Keratinocyte (primary cell): ENCODE results near the gene TGFBR1. TPM values are rescaled to one million over a fixed set of nuclear protein-coding genes. Genes with fewer than 3 reads are reported as not detected.

Experiments used
- DNase-seq: peaks from one replicate; pipeline ENCODE4 v3.0.0-alpha.2; 2011; ENCODE audit warnings: low read depth, missing footprints, low spot score
- FAIRE-seq: peaks from 2 replicates; lab custom pipeline; 2011; peaks lifted over from hg19 to GRCh38; lab: Jason Lieb, UNC
- H2AFZ ChIP-seq: 2 replicates; pipeline ENCODE4 v1.6.0; 2012; ENCODE audit warnings: low read length, control low read depth, inconsistent platforms; ENCODE audit not compliant: control insufficient read depth
- H3K27ac ChIP-seq: 2 replicates; pipeline ENCODE4 v1.5.1; 2011; ENCODE audit warnings: low read length; ENCODE audit not compliant: control insufficient read depth, insufficient read depth
- H3K27me3 ChIP-seq: 3 replicates; pipeline ENCODE4 v1.6.0; 2011; ENCODE audit warnings: low read length; ENCODE audit not compliant: control insufficient read depth, insufficient read depth; ENCODE audit errors: extremely low read depth
- H3K36me3 ChIP-seq, 2 experiments: 2 replicates in 1 of 2; 3 replicates in 1 of 2; pipeline ENCODE4 v1.5.1; 2011; ENCODE audit warnings: low read length in 2 of 2, mild to moderate bottlenecking in 1 of 2; ENCODE audit not compliant: control insufficient read depth in 2 of 2, insufficient read depth in 2 of 2; ENCODE audit errors: extremely low read depth in 1 of 2
- H3K4me1 ChIP-seq: 3 replicates; pipeline ENCODE4 v1.5.1; 2011; ENCODE audit warnings: low read length; ENCODE audit not compliant: control insufficient read depth, insufficient read depth; ENCODE audit errors: extremely low read depth
- H3K4me2 ChIP-seq: 3 replicates; pipeline ENCODE4 v1.6.0; 2011; ENCODE audit warnings: low read depth, low read length; ENCODE audit not compliant: control insufficient read depth, insufficient read depth; ENCODE audit errors: extremely low read depth
- H3K4me3 ChIP-seq, 3 experiments: fragments of 200-600 bp in 1 of 3; sonication (generic) in 1 of 3; 2 replicates in 2 of 3; 3 replicates in 1 of 3; pipeline ENCODE4 v1.5.1; 2011 to 2016; ENCODE audit warnings: low read length in 3 of 3, mild to moderate bottlenecking in 3 of 3, control low read depth in 2 of 3, inconsistent platforms in 1 of 3, low read depth in 1 of 3, mixed read lengths in 1 of 3, mixed run types in 1 of 3, moderate library complexity in 1 of 3; ENCODE audit not compliant: control insufficient read depth in 2 of 3, insufficient read depth in 2 of 3; ENCODE audit errors: extremely low read depth in 1 of 3
- H3K79me2 ChIP-seq: 2 replicates; pipeline ENCODE4 v1.6.0; 2012; ENCODE audit warnings: low read length; ENCODE audit not compliant: control insufficient read depth, insufficient read depth
- H3K9ac ChIP-seq: 3 replicates; pipeline ENCODE4 v1.6.0; 2011; ENCODE audit warnings: low read length; ENCODE audit not compliant: control insufficient read depth, insufficient read depth; ENCODE audit errors: extremely low read depth
- H3K9me1 ChIP-seq: 3 replicates; pipeline ENCODE4 v1.6.0; 2011; ENCODE audit warnings: low read length; ENCODE audit not compliant: control insufficient read depth, insufficient read depth; ENCODE audit errors: extremely low read depth
- H3K9me3 ChIP-seq: 2 replicates; pipeline ENCODE4 v1.5.1; 2012; ENCODE audit warnings: low read depth, low read length; ENCODE audit not compliant: control insufficient read depth
- H4K20me1 ChIP-seq: 3 replicates; pipeline ENCODE4 v1.6.0; 2011; ENCODE audit warnings: low read length; ENCODE audit not compliant: control insufficient read depth, insufficient read depth; ENCODE audit errors: extremely low read depth
- EZH2 ChIP-seq: IDR thresholded peaks from one replicate; pipeline ENCODE4 v1.6.1; 2012; ENCODE audit warnings: inconsistent platforms, mild to moderate bottlenecking, low read length, moderate library complexity
- dilution Hi-C: fragments of 300-500 bp; cut with MboI; formaldehyde crosslinking; loops from one replicate; pipeline ENCODE4 v1.7.0; 2020; ENCODE audit warnings: low sequenced_read_pairs; ENCODE audit not compliant: extremely low pct_ligation_motif_present
- polyA plus RNA-seq, 5 experiments: library from polyadenylated mRNA; depleted of rRNA in 3 of 5; stranded (reverse) in 3 of 5; stranded (forward) in 1 of 5; unstranded in 1 of 5; fragments of >200 nt; gene quantifications; 1 replicate in 1 of 5; 2 replicates in 3 of 5; 3 replicates in 1 of 5; pipeline versions ENCODE4 v1.2.1 to v1.2.3, GENCODE V29; 2011 to 2012; ENCODE audit warnings: missing spikeins in 2 of 5, low read depth in 1 of 5, low replicate concordance in 1 of 5
- TF ChIP-seq, protein P1 (sequence below), 3 experiments: IDR thresholded peaks in 1 of 3; conservative IDR thresholded peaks in 1 of 3; optimal IDR thresholded peaks in 1 of 3; 2 replicates in 2 of 3; 3 replicates in 1 of 3; pipeline versions ENCODE3 to v1.5.1; 2011; ENCODE audit warnings: low read length in 3 of 3, mild to moderate bottlenecking in 3 of 3, moderate library complexity in 2 of 3, control low read depth in 1 of 3, inconsistent platforms in 1 of 3; ENCODE audit not compliant: insufficient read depth in 2 of 3; ENCODE audit errors: extremely low read depth in 1 of 3

The TGFBR1 gene
- polyA plus RNA-seq, 1 donor (not counting 4 experiments of a cell fraction or from before 2014, with no cell fraction given) = 55.0 TPM

DNA sequence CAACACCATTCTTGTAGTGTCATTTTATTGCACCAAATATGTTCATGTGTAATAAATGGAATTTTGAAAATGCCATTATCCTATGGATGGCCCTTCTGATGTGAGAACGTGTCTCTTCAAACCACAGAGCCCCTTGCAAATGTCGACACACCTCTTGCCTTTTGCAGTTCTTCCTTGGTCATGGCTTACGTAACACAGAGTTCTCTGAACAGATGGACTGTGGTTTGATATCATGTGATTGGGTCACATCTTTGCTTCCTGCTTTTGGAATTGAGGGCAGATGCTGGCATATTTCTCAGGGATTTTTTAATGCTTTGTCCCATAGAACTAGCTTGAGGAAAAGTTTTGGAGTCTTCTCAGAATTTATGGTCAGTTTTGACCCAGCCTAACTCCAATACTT lies 4.6 kb downstream of the TGFBR1 start:
- H4K20me1 ChIP-seq = peaks cover 2% of the 10 kb centered on the region
- no peak overlapping the region for H3K9ac ChIP-seq
- H3K4me2 ChIP-seq = no peak overlapping the region
- no peaks in the 10 kb centered on the region for H3K9me3 ChIP-seq
- TF ChIP-seq EZH2 = no peak
- TF ChIP-seq, protein P1, sequence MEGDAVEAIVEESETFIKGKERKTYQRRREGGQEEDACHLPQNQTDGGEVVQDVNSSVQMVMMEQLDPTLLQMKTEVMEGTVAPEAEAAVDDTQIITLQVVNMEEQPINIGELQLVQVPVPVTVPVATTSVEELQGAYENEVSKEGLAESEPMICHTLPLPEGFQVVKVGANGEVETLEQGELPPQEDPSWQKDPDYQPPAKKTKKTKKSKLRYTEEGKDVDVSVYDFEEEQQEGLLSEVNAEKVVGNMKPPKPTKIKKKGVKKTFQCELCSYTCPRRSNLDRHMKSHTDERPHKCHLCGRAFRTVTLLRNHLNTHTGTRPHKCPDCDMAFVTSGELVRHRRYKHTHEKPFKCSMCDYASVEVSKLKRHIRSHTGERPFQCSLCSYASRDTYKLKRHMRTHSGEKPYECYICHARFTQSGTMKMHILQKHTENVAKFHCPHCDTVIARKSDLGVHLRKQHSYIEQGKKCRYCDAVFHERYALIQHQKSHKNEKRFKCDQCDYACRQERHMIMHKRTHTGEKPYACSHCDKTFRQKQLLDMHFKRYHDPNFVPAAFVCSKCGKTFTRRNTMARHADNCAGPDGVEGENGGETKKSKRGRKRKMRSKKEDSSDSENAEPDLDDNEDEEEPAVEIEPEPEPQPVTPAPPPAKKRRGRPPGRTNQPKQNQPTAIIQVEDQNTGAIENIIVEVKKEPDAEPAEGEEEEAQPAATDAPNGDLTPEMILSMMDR (optimal IDR thresholded peaks at IDR 0.05 in 1 of 3, IDR thresholded peaks at IDR 0.05 in 1 of 3, conservative IDR thresholded peaks at IDR 0.05 in 1 of 3; ENCODE audit: extremely low read depth in 1 of 3, insufficient read depth in 2 of 3, low read length in 3 of 3) = no peak
- no peak overlapping the region for H2AFZ ChIP-seq
- H3K9me1 ChIP-seq = no peaks in the 10 kb centered on the region
- H3K36me3 ChIP-seq = peaks cover 0 to 9% of the 10 kb centered on the region in 2 experiments
- dilution Hi-C loops = no loop called here
- no peaks in the 10 kb centered on the region for H3K27me3 ChIP-seq
- peaks cover 32% of the 10 kb centered on the region for H3K4me1 ChIP-seq
- H3K79me2 ChIP-seq = peaks cover 78% of the 10 kb centered on the region
- no peak overlapping the region for H3K4me3 ChIP-seq
- DNase-seq (no peak), FAIRE-seq (peak; percentile 5)
- no peak overlapping the region for H3K27ac ChIP-seq

DNA sequence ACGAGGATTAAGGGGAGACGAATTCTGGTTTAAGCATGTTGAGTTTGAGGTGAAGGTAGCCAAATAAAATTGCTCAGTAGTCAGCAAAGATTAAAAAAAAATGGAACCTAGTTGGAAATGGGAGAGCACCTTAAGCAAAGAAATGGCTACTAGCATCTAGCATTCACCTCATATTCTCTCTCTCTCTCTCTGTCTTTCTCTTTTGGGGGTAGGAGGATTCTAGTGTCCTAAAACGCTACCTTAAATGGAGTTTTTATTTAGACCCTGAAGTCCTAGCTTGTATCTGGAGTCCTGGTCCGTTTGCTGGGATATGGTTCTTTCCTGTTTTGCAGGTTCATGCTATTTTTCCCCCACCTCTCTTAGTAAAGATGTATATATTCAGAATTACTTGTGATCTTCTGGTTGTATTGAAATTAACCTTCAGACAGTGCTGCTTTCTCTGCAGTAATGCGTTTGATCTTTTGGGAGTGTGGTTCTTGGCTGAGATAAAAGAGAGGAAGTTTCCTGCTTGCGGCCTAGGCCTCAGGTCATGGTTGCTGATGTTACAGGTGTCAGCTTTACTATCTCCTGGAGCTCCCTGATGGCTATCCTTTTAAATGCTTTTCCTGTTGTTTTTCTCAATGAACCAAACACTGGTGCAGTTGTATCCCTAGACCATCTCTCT lies 8.0 kb downstream of the TGFBR1 start:
- H3K27me3 ChIP-seq = no peaks in the 10 kb centered on the region
- H3K79me2 ChIP-seq = peaks cover 82% of the 10 kb centered on the region
- DNase-seq (no peak), FAIRE-seq (no peak)
- peak overlapping the region; percentile 0 for H3K4me2 ChIP-seq
- no peak overlapping the region for H3K9ac ChIP-seq
- H2AFZ ChIP-seq = no peak overlapping the region
- no peaks in the 10 kb centered on the region for H3K9me3 ChIP-seq
- H4K20me1 ChIP-seq = peaks cover 2% of the 10 kb centered on the region
- H3K4me3 ChIP-seq = no peak overlapping the region
- H3K9me1 ChIP-seq = no peaks in the 10 kb centered on the region
- dilution Hi-C loops = no loop called here
- H3K4me1 ChIP-seq = peaks cover 40% of the 10 kb centered on the region
- peaks cover 0 to 9% of the 10 kb centered on the region in 2 experiments for H3K36me3 ChIP-seq
- no peak overlapping the region for H3K27ac ChIP-seq
- no peak for TF ChIP-seq EZH2
- TF ChIP-seq, protein P1 (optimal IDR thresholded peaks at IDR 0.05 in 1 of 3, IDR thresholded peaks at IDR 0.05 in 1 of 3, conservative IDR thresholded peaks at IDR 0.05 in 1 of 3; ENCODE audit: extremely low read depth in 1 of 3, insufficient read depth in 2 of 3, low read length in 3 of 3) = no peak
